ENCODE data around the gene CCM2. TPM values are rescaled to one million over a fixed set of nuclear protein-coding genes. Genes with fewer than 3 reads are reported as not detected.

CCM2 gene
- total RNA-seq, 1 donor: 41.9 TPM

DNA sequence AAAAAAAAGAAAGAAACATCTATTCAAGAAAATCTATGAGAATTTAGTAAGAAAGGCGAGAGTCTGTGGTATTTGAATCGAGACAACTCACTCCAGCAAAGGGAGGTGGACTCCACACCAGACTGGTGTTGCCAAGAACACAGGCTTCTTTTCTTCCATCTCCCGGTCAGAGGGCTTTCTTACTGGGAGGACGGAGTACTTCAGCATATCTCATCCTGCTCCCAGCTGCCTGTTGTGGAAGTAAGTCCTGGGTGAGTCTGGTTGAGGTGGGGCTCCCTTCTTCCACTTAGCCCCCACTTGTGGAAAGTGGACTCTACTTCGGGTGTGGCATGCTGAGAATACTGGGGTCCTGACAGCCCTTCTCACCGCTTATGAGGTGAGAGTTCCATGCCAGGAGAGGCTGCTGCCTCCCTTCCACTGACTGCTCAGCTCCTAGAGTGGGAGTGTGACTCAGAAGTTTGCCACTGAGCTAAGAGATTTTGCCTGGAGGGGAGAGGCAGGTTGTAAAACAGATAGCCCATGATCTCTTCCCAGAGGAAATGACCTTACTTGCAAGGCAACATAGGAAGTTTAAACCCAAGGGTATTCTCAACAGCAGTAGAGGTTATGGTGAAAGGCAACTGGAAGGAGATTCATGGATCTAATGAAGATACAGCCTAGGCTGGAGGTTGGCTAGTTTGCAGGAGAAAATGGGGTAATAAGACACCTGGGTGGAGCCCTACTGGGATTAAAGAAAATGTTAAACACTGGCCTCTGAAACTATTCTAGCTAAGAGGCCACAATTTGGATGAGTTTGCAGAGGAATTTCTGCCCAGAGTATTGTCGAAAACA is 92.3 kb downstream of the CCM2 start:
- H3K4me3 ChIP-seq (ENCODE audit: low read depth, low read length): no peak overlapping the region
- peak; percentile 65 for DNase-seq (ENCODE audit: low read depth)
- TF ChIP-seq, protein P1, sequence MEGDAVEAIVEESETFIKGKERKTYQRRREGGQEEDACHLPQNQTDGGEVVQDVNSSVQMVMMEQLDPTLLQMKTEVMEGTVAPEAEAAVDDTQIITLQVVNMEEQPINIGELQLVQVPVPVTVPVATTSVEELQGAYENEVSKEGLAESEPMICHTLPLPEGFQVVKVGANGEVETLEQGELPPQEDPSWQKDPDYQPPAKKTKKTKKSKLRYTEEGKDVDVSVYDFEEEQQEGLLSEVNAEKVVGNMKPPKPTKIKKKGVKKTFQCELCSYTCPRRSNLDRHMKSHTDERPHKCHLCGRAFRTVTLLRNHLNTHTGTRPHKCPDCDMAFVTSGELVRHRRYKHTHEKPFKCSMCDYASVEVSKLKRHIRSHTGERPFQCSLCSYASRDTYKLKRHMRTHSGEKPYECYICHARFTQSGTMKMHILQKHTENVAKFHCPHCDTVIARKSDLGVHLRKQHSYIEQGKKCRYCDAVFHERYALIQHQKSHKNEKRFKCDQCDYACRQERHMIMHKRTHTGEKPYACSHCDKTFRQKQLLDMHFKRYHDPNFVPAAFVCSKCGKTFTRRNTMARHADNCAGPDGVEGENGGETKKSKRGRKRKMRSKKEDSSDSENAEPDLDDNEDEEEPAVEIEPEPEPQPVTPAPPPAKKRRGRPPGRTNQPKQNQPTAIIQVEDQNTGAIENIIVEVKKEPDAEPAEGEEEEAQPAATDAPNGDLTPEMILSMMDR (IDR thresholded peaks at IDR 0.05; ENCODE audit: insufficient read depth, low read depth, low read length): no peak

DNA sequence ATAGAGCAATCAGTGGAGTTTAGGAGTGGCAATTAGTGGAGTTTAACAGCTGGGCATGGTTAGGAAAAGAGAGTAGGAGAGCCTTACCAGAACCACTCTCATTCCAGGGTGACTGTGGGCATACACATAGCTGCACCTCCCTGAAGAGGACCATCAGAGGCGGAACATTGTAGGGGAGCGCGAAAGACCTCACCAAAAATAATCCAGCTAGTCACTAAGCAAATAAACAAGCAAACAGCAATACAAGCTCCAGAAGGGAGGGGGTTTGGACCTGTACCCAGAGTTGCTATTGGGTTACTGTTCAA is 92.9 kb downstream of the CCM2 start:
- DNase-seq (ENCODE audit: low read depth): no peak
- no peak overlapping the region for H3K4me3 ChIP-seq (ENCODE audit: low read depth, low read length)
- TF ChIP-seq, protein P1 (IDR thresholded peaks at IDR 0.05; ENCODE audit: insufficient read depth, low read depth, low read length): no peak

DNA sequence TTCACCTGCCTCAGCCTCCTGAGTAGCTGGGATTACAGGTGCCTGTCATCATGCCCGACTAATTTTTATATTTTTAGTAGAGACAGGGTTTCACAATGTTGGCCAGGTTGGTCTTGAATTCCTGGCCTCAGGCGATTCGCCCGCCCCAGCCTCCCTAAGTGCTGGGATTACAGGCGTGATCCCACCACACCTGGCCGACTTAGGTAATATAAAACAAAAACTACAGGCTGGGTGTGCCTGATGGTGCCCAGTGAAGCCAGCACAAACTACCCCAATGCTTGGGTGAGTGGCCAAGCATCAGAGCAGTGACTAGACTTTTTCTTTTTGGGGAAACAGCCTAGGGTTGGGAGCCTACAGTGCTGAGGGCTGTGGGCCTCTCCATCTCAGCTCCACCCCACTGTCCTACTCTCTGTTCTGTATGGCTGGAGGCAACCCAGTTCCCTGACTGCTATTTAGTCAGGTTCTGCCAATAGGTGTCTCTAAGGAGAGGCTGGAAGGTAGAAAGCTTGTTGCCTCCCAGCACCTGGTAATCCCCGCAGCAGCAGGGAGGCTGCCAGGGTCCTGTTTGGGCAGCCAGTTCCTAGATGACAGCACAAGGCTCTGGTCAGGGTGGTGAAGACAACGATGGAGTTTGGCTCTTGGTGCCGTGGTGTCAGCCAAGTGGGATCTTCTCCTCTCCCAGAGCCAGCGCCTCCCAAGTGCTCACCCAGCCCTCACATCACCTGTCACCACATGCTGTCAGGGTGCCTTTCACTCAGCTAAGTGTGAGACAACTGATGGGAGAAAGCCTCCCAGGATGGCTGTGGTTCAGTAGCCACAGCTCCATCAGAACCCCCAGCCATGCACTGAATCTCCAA is 99.2 kb downstream of the CCM2 start:
- H3K4me3 ChIP-seq (ENCODE audit: low read depth, low read length): no peak overlapping the region
- DNase-seq (ENCODE audit: low read depth): no peak
- TF ChIP-seq, protein P1 (IDR thresholded peaks at IDR 0.05; ENCODE audit: insufficient read depth, low read depth, low read length): no peak

DNA sequence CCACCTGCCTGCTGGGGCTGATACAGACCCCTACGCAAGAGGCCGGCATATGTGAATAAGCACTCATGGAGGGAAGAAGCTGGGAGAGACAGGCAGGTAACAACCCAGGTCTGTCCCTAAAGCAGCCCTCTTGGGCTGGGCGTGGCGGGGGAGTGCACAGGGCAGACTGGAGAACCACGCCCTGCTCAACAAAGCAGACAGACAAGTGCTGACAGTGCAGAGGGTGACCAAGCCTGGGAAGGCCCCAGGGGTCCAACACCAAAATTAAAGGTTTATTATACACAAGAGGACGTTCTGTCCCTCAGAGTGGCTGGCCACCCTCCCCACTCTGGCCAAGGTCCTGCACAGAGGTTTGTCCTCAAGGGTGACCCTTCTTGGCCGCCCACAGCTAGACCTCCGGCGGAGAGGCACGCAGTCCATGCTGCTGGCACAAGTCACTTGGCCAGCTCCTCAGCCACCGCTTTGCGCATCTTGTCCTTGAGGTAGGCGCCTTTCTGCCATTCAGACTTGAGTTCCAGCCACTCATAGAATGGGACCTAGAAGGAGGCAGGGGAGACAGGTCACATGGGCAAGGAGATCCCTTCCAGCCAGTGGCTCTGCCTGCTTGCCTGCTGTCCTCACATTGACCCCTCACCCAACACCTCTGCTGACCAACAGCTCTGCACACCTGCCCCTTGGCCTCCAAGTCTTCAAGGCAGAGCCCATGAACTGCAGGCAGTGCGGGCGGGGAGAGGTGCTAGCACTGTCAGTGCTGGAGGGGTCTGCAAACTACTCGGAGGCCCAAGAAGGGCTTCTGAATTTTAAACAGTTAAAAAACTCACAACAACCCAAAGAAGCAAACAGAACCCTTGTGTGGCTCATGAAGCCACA is 100.1 kb downstream of the CCM2 start:
- H3K4me3 ChIP-seq (ENCODE audit: low read depth, low read length): no peak overlapping the region
- TF ChIP-seq, protein P1 (IDR thresholded peaks at IDR 0.05; ENCODE audit: insufficient read depth, low read depth, low read length): no peak
- DNase-seq (ENCODE audit: low read depth): no peak

DNA sequence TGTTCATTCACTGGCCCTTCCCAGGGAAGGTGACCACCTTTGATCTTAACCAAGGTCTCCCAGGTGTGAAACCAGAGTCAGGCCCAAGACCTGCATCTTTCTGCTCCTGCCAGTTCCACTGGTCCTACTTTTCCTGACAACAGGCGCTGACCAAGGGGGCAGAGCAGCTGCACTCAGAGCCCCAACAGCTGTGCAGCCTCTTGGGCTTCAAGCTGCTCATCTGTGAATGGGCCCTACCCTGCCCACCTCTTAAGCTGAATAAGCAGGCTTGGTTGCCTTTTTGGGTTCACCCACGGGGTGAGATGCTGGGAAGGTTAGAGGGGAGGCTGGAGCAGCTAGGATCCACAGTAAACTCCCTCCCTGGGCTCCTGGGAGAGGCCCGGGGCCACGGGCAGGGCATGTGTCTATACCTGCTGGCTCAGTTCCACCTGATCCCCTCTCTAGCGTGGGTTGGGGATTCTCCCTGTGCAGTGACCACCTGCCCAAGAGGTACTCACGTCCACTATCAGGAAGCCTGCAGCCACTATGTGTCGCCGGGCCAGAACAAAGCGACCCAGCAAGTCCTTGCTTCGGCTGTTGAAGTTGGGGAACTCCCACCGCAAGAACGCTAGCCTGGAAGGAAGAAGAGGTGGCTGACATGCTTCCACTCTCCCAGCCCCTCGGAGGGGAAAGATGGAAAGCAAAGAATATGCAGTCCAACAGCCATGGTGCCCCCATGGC is 100.9 kb downstream of the CCM2 start:
- TF ChIP-seq, protein P1 (IDR thresholded peaks at IDR 0.05; ENCODE audit: insufficient read depth, low read depth, low read length): no peak
- H3K4me3 ChIP-seq (ENCODE audit: low read depth, low read length): no peak overlapping the region
- no peak for DNase-seq (ENCODE audit: low read depth)

DNA sequence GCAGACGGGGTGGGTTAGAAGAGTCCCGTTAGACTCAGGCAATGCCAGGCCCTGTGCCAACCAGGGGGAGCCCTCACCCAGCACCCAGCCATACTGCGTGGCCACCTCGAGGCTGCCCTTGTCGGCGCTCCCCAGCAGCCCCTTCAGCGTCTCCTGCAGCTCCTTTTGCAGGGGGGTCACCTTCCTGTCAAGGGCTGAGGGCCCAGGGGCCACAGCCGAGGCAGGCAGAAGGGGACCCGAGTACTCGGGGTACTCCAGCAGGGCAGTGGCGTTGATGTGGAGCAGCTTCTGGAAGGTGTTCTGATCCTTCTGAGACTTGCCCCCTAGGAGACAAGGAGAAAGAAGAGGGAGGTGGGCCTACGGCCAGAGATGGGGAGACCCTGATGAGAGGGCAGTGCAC is 101.7 kb downstream of the CCM2 start:
- DNase-seq (ENCODE audit: low read depth): no peak
- TF ChIP-seq, protein P1 (IDR thresholded peaks at IDR 0.05; ENCODE audit: insufficient read depth, low read depth, low read length): no peak
- no peak overlapping the region for H3K4me3 ChIP-seq (ENCODE audit: low read depth, low read length)

Data from fibroblast of villous mesenchyme (primary cell).